ENCODE measurements around the gene RMC1.
"Not testable (repeated sequence)": the region's sequence is repeated elsewhere in the genome, so short reads cannot be mapped to it uniquely, and the experiment has no call there.

Gene RMC1

GRCh38 chr18:23536204-23536603 is 32.9 kb downstream of the RMC1 start:
- no peak for DNase-seq

DNA sequence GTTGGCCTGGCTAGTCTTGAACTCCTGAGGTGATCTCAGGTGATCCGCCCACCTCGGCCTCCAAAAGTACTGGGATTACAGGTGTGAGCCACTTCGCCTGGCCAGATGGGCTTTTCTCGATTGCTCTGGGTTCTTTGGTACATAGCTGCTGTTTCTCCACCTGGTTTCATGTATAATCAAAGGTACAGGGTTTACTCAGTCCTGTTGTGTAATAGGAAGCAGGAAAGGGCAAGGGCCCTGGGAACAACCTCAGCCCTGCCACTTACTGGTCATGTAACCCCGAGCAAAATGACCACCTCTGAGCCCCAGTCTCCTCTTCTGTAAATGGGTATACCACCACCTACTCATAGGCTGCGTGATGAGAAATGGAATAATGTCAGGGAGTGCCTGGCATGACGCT is 34.0 kb downstream of the RMC1 start:
- DNase-seq: no peak

- no peak for DNase-seq
Measured at GRCh38 chr18:23538001-23538400, 34.7 kb downstream of the RMC1 start.

DNA sequence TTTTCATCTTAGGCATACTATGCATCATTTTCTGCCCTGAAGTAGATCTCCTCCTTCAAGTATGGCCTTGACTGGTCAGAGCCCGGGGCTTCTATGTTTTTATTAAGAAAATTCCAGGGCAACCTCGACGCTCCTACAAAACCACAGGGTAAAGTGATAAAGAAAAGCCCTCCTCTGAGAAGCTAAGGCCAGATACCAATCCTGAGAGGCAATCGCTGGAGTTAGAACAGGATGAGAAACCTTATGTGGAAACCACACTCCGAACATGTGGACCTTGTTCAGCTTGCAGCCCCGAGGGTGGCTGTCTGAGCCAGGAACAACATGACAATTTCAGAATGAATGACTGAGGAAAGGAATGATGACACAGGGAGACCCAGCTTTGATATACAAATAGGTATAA is 35.6 kb downstream of the RMC1 start:
- no peak for DNase-seq

GRCh38 chr18:23539296-23539695 is 36.0 kb downstream of the RMC1 start:
- no peak for DNase-seq

DNA sequence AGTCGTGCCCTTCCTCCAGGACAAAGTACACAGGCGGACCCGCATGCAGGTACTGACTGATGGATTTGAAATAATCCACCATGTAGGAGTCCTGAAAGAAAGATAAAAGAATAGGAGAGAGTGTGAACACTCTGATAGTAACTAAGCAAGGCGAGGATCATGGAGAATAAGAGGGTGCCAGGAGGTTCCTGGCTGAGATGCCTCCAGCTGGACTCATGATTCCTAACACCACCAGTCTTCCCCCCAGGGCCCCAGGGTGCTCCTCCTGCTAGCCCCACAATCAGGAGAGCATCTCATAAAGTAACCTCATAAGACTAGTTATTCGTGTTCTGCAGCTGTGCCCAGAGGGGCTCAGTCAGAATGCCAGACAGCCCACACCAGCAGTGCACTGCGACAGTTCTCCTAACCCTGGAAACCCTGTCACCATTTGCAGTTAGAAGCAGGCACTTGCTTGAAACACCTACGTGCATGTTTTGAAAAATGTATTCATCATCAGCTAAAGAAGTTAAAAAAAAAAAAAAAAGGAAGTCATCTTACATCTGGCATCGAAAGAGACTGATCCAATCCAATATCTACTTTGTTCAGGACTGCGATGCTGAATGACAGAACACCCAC is 36.7 kb downstream of the RMC1 start:
- DNase-seq: no peak

GRCh38 chr18:23540867-23541266 is 37.6 kb downstream of the RMC1 start:
- DNase-seq: no peak

DNA sequence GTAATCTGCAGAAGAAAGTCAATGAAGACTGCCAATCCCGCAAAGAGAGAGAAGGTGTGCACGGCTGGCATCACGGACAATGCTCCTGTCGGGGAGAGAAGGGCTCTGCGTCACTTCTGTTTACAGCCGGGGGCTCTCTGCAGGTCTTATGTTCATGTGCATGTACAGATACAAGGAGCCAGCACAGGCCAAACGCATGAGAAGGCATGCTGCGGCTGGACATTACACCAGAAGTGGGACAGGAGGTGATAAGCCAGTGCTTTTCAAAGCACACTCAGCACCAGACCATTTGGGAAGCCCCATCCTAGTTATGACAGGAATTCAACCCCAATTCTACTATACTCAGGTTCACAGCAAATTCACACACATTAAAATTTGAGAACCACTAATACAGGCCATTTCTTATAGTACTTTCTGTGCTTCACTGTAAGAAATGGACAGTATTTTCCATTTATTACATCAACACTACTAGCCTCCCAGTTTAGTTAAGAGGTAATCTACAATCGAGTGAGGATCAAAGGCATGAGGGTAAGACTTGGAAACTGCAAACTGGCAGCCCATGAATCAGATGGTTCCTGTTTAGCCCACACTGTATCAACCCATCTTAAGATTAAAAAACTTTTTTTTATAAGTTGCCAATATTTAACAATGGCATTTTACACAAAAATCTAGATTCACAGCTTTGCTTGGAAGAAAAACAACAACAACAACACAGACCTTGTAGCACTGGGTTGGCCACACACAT is 38.2 kb downstream of the RMC1 start:
- no peak for DNase-seq

- no peak for DNase-seq
Measured at GRCh38 chr18:23542461-23542860, 39.1 kb downstream of the RMC1 start.

DNA sequence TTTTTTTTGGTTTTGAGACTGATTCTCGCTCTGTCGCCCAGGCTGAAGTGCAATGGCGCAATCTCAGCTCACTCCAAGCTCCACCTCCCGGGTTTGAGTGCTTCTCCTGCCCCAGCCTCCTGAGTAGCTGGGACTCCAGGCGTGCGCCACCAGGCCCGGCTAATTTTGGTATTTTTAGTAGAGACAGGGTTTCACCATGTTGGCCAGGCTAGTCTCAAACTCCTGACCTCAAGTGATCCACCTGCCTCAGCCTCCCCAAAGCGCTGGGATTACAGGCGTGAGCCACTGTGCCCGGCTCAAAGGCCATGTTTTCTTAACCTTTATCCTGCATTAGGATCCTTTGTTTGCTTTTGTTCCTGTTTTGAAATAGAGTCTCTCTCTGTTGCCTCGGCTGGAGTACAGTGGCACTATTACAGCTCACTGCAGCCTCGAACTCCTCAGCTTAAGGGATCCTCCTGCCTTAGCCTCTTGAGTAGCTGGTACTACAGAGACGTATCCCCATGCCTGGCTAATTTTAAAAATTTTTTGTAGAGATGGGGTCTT is 42.0 kb downstream of the RMC1 start:
- no peak for DNase-seq

DNA sequence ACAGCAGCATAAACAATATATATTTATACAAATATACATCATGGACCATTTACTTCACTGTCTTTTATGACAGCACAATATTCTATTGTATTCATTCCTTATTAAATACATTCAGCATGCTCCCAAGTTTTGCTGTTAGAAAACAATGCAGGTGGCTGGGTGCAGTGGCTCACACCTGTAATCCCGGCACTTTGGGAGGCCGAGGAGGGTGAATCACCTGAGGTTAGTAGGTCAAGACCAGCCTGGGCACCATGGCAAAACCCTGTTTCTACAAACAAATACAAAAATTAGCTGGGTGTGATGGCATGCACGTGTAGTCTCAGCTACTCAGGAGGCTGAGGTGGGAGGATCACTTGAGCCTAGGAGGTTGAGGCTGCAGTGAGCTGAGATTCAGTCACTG is 44.0 kb downstream of the RMC1 start:
- DNase-seq: no peak

DNA sequence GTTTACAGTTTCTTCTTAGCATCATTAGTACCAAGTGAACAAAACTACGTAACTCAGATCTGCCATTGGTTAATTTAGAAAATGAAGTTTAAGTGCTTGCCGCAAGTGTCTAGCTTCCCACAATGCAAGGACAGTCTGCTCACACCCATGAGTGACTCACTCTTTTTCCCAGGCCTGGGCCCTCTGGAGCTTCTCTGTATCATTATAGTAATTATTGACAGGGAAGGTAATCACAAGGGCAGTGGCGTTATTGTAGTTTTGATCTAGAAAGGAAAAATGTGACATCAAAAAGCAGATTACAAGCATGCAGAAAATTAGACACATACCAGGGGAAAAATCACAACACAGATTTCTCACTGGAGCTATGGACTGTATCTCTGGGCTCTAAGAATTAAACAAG is 44.5 kb downstream of the RMC1 start:
- DNase-seq: peak; percentile 42

GRCh38 chr18:23548275-23548674 is 45.0 kb downstream of the RMC1 start:
- no peak for DNase-seq

DNA sequence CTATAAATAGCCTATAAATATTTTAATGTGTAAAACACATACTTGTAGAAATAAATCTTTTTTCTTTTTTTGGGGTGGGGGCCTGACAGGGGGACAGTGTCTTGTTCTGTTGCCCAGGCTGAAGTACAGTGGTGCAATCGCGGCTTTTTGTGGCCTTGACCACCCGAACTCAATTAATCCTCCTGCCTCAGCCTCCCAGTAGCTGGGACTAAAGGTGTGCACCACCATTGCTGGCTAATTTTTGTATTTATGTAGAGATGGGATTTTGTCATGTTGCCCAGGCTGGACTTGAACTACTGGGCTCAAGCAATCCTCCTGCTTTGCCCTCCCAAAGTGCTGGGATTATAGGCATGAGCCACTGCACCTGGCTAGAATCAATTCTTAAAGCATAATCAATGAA is 45.4 kb downstream of the RMC1 start:
- no peak for DNase-seq

DNA sequence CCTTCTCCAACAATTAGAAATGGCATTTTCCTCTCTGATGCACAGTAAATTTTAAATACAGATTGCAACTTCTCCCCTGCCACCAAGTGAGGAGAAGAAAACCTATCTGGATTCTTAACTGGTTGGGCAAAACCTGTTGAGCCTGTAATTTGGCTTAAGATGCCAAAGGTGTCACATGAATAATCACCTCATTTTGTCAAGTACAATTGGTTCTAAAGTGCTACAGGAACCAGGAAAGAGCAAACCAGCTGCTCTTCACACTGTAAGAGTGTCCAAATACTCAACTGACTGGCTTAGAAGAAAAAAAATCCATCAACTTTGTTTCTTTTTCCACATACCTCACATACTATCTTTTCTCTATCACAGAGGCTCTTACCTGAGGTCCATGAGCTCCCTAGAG is 47.6 kb downstream of the RMC1 start:
- no peak for DNase-seq

GRCh38 chr18:23551978-23552377 is 48.7 kb downstream of the RMC1 start:
- no peak for DNase-seq

DNA sequence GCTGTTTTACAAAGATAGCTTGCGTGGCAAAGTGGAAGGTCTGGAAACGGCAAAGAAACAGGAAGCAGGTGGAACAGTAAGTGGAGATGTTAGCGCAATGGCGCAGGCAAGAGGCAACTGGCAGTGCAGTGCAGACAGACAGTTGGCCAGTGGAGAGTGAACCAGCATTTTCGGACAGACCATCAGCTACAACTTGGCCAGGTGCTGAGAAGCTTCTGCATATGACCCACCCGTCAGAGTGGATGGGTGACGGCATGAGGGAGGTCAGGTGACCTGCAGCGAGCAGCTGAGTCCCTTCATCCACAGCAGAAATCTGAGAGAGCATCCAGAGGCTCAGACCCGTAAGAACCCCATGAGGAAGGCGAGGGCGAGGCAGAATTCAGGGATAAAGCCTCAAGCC is 49.2 kb downstream of the RMC1 start:
- no peak for DNase-seq

GRCh38 chr18:23553887-23554286 is 50.6 kb downstream of the RMC1 start:
- no peak for DNase-seq

DNA sequence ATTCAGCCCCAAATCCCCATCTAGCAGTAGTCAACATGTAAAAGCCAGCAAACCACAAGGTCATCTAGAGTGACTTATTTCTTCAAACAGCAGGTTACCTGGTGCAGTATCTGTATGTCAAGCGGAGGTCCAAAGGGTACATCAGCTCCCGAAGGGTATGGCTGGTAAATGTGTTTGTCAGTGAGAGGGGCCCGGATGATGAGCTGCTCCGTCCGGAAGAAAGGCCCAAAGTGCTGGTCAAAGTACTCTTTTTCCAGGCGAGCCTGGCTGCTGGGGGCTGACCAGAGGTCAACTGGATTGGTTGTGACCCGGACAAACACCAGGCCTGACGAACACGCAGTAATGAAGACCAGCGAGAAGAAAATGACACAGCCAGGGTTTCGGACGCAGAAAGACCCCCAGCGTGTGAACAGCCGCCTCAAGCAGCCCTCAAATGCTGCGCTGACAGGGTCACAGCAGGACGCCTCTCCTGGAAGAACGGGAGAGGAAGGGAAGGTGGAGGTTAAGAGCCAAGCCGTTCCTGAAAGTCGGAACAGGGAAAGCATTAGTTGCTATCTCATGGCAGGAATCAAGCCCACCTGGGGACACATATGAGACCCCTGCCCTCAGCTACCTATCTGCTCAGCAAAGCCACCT is 53.0 kb downstream of the RMC1 start:
- DNase-seq: no peak

GRCh38 chr18:23557511-23557910 is 54.2 kb downstream of the RMC1 start:
- not testable (repeated sequence) for DNase-seq

GRCh38 chr18:23560186-23560585 is 56.9 kb downstream of the RMC1 start:
- DNase-seq: no peak

DNA sequence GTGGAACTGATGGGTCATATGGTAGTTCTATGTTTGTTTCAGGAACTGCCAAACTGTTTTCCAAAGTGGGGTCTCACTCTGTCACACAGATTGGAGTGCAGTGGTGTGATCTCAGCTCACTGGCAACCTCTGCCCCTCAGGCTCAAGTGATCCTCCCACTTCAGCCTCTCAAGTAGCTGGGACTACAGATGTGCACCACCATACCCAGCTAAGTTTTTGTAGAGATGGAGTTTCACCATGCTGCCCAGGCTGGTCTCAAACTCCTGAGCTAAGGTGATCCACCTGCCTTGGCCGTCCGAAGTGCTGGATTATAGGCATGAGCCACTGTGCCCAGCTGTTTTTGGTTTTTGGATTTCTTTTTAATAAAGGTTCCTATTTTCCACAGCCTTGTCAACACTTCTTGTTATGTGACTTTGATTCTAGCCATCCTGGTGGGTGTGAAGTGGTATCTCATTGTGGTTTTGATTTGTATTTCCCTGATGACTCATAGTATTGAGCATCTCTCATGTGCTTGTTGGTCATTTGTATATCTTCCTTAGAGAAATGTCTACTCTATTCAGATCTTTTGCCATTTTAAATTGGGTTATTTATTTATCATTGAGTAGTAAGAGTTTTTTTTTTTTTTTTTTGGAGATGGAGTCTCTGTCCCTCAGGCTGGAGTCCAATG is 60.2 kb downstream of the RMC1 start:
- peak; percentile 60 for DNase-seq

DNA sequence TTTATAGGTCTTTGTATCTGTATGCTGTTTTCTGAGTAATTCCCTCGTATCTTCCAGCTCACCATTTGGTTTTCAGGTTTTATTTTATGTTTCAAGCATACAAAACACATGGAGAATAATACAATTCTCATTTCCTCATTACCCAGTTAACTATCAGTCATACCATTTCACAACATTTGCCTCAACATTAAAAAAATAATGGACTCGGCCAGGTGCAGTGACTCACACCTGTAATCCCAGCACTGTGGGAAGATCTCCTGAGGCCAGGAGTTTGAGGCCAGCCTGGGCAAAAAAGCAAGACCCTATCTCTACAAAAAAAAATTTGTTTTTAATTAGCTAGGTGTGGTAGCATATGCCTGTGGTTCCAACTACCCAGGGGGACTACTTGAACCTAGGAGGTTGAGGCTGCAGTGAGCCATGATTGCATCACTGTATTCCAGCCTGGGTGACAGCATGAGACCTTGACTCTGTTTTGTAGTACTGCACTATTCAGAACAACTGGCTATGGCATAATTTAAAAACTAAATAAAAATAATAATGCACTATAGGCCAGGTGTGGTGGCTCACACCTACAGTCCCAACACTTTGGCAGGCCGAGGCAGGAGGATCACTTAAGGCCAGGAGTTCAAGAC is 62.7 kb downstream of the RMC1 start:
- no peak for DNase-seq

All from fibroblast of skin of right biceps (primary cell).